T-helper 9 cell (primary cell): ENCODE measurements around the gene EGFL8.
A peak's percentile ranks its signal among the peaks of the same experiment; 100 is the strongest.
"Not testable (repeated sequence)": the region's sequence is repeated elsewhere in the genome, so short reads cannot be mapped to it uniquely, and the experiment has no call there.

Experiments used
- DNase-seq: peaks from one replicate; pipeline ENCODE4 v3.0.0-alpha.2; 2020
- total RNA-seq, 2 donors: gene quantifications; one replicate each; lab custom pipeline; 2026; lab: John Stamatoyannopoulos, UW

Gene EGFL8
- total RNA-seq = 0.42 to 0.72 reads per million in 2 donors

- DNase-seq = no peak
Observed at GRCh38 chr6:32164295-32164694, at the start of gene EGFL8. TSS of gene EGFL8 (plus strand) at chr6:32164595. CDS start at chr6:32166166, 1,571 bp downstream.

DNA sequence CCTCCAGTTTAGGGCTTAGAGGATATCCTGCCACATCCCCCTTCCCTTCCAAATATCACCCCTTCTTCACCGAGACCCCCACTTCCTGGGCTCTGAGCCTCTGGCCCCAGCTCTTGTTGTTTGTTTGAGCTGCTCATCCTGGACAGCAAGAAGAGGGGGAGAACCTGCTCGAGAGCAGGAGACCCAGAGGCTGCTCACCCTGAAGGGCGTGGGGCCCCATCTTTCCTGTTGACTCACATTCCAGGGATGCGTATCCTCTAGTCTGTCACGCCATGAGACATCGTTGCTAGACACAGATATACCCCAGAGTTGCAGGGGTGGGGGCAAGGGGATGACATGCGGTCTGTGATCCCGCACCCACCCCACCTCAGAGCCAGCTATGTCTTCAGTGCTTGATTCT lies 49.6 kb upstream of the EGFL8 start:
- DNase-seq = no peak

- no peak for DNase-seq
Observed at GRCh38 chr6:32115623-32116022, 48.8 kb upstream of the EGFL8 start.

DNA sequence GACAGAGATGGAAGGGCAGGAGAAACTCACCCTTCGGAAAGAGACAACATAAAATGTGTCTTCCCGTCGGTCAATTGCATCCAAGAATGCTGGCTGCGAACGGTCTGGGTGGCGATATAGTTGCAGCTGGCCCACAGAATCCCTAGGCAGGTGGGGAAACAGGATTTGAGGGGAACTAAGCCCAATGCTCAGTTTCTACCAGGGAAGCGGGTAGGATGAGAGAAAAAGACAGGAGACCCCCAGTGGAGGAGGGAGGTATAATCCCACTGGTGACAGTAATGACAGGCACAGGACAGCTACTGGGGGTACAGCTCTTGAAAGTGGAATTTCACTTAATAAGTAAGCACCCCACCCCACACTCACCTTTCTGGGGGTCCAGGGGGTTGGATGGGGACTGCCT lies 47.7 kb upstream of the EGFL8 start:
- DNase-seq = no peak

- no peak for DNase-seq
Observed at GRCh38 chr6:32117461-32117860, 46.9 kb upstream of the EGFL8 start.

- peak; percentile 48 for DNase-seq
Observed at GRCh38 chr6:32118782-32119628, 45.4 kb upstream of the EGFL8 start.

GRCh38 chr6:32120573-32121059 lies 43.8 kb upstream of the EGFL8 start:
- no peak for DNase-seq

DNA sequence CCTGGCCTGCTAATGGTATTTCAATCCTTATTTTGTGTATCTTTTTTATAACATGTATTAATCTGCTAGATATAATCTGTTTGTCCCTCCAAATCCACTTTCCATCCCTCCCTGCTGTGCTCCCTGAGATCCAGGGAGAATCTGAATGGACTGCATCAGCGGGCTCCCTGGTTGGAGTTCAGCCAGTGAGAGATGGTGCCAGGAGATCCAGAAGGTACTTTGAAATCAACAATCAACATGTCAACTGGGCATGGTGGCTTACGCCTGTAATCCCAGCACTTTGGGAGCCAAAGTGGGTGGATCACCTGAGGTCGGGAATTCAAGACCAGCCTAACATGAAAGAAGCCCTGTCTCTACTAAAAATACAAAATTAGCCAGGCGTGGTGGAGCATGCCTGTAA lies 40.7 kb upstream of the EGFL8 start:
- no peak for DNase-seq

DNA sequence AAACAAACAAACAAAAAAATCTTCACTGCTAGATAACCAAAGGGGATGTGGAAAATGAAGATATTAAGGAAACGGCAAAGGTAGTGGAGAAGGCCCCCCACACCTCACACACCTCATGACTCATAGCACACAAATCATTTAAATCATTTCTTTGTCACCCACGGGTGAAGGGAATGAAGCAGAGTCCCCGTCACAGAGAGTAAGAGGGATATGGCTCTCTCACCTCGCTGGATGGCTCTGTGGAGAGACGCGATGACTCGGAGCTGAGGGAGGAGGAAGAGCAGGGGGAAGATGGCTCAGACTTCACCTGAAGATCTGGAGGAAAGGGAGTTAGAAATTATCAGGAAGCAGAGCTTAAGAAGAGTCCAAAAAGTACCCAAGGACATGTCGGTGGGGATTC lies 37.5 kb upstream of the EGFL8 start:
- DNase-seq = no peak

GRCh38 chr6:32127409-32127716 lies 37.0 kb upstream of the EGFL8 start:
- DNase-seq = no peak

- peak; percentile 93 for DNase-seq
Observed at GRCh38 chr6:32127717-32128592, 36.4 kb upstream of the EGFL8 start, which contains the start of gene ATF6B. TSS of gene ATF6B (minus strand) at chr6:32128246. CDS start at chr6:32128207, 39 bp downstream.

- no peak for DNase-seq
Observed at GRCh38 chr6:32128751-32129296, 35.6 kb upstream of the EGFL8 start.

- no peak for DNase-seq
Observed at GRCh38 chr6:32129297-32130088, 34.9 kb upstream of the EGFL8 start.

DNA sequence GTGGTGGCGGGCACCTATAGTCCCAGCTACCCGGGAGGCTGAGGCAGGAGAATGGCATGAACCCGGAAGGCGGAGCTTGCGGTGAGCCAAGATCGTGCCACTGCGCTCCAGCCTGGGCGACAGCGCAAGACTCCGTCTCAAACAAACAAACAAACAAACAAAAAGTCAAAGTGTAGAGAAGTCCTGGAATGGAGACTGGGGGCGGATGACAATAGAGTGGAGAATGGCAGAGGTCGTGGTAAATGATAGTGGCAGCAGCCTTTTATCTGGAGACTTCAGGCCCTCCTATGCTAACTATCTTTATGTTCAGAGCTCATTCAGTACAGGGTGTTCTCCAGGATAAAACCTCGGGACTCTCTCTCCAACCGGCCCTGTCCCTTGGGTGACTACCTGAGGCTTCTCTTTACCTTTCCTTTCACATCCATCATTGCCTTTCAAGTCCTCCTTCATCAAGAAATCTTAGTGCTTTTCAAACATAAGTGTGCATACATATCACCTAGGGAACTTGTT lies 32.9 kb upstream of the EGFL8 start:
- DNase-seq = no peak

- DNase-seq = no peak
Observed at GRCh38 chr6:32132110-32132509, 32.3 kb upstream of the EGFL8 start.

GRCh38 chr6:32133786-32134185 lies 30.6 kb upstream of the EGFL8 start:
- no peak for DNase-seq

DNA sequence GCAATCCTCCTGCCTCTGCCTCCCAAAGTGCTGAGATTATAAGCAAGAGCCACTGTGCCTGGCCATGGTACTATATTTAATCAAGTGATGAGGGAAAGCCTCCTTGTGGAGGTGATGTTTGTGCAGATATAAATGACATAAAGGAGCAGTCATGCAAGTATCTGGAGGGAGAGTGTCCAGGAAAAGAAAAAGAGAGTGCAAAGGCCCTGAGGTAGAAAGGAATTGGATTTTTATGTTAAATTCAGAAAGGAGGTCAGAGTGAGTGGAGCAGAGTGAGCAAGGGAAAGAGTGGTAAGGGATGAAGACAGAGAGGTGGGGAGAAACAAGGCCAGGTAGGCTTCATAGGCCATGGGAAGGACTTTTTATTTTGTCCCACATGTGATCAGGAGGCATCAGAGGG lies 26.9 kb upstream of the EGFL8 start:
- no peak for DNase-seq

- DNase-seq = no peak
Observed at GRCh38 chr6:32139590-32139989, 24.8 kb upstream of the EGFL8 start.

DNA sequence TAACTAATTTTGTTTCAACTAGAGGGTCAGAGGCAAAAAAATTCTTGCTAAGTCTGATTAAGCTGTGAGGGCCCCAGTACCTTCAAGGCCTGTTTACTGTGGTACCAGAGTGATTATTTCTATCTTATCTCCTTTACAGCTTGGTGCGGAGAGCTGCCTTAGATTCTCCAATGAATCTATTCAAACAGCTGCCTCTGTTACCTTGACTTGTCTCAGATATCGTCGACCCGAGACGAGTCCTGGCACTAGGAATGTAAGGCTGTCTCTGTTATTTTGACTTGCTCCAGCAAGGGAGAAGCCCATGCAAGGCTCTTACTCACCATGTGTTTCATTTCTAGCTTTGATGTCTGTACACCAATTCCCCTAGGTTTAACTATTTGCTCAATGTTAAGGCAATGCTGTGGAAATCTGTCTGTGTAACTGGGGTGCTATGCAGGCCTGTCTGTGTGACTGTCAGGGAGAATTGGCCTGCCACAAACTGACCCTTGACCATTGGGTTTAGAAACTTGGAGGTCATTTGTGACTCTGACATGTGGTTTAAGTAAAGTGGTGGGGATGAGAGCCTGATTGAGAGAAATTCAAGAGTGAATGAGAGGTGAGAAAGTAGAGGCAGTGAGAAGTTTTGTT lies 23.9 kb upstream of the EGFL8 start:
- DNase-seq = no peak

DNA sequence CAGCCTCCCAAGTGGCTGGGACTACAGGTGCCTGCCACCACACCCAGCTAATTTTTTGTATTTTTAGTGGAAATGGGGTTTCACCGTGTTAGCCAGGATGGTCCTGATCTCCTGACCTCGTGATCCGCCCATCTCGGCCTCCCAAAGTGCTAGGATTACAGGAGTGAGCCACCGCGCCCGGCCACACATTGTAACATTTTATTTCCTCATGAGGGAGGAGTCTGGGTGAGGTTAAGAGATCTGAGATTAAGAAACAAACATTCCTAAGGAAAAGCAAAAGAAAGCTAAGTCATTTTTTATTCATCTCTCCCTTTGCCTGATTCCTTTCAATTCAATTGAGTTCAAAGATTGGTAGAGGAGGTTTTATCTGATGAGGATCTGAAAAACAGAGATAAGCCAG lies 20.2 kb upstream of the EGFL8 start:
- not testable (repeated sequence) for DNase-seq

DNA sequence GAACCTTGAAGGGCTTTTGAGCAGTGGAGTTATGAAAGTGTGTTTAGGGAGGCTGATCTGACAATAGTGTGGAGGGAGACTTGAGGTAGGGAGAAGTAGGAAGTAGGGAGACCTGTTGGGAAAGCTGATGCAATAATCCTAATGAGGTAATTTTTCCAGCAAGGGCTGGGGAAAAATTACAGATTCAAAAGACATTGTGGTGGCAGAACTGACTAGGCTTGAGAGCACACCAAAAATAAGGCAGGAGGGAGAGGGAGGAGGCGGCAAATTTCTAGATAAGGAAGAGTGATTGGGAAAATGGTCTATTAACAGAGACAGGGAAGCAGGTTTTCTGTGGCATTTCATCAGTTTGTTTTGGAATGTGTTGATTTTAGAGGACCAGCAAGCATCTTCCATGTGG lies 18.1 kb upstream of the EGFL8 start:
- no peak for DNase-seq

DNA sequence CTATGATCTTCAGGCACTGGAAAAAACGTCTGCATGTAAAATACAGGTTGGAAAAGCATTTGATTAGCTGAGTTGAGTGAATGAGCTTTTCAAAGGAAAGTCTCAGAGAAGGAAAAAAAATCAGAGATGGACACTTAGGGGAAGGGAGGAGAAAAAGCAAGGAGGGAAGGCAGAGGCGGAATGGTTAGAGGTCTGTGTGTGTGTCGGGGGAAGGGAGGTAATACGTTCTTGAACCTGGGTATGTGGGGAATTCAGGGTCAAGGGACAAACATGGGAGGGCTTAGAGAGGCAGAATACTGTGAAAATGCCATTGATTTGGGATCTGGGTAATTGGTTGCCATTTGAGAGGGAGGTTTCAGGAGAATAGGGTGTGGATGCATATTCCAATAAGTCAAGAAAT lies 17.7 kb upstream of the EGFL8 start:
- no peak for DNase-seq
